Immature natural killer cell (primary cell): ENCODE results near the gene SLC16A8. TPM values are rescaled to one million over a fixed set of nuclear protein-coding genes. Genes with fewer than 3 reads are reported as not detected.

Experiments used
- DNase-seq, 3 donors: peaks; one replicate each; pipeline ENCODE4 v3.0.0; 2022; ENCODE audit warnings: mixed read lengths in 1 of 3
- H3K27ac Mint-ChIP-seq, 6 donors: one replicate each; pipeline ENCODE4 v1.8.0; 2020; ENCODE audit warnings: mixed read lengths in 6 of 6, mild to moderate bottlenecking in 5 of 6, inconsistent platforms in 4 of 6, moderate library complexity in 3 of 6
- H3K27me3 Mint-ChIP-seq, 3 donors: one replicate each; pipeline ENCODE4 v1.8.0; 2020 to 2021; ENCODE audit warnings: low read depth in 3 of 3, mild to moderate bottlenecking in 3 of 3, mixed read lengths in 3 of 3, moderate library complexity in 3 of 3, inconsistent platforms in 1 of 3
- H3K36me3 Mint-ChIP-seq, 3 donors: one replicate each; pipeline ENCODE4 v1.8.0; 2020; ENCODE audit warnings: mixed read lengths in 3 of 3, inconsistent platforms in 2 of 3, mild to moderate bottlenecking in 2 of 3
- H3K4me1 Mint-ChIP-seq, 2 donors: one replicate each; pipeline ENCODE4 v1.8.0; 2020; ENCODE audit warnings: inconsistent platforms in 2 of 2, mild to moderate bottlenecking in 2 of 2, mixed read lengths in 2 of 2, moderate library complexity in 1 of 2
- H3K4me3 Mint-ChIP-seq, 5 donors: one replicate each; pipeline ENCODE4 v1.8.0; 2020; ENCODE audit warnings: mild to moderate bottlenecking in 5 of 5, mixed read lengths in 5 of 5, inconsistent platforms in 3 of 5, moderate library complexity in 3 of 5
- H3K9me3 Mint-ChIP-seq, 6 donors: one replicate each; pipeline ENCODE4 v1.8.0; 2020; ENCODE audit warnings: mild to moderate bottlenecking in 6 of 6, mixed read lengths in 6 of 6, inconsistent platforms in 4 of 6, moderate library complexity in 3 of 6
- polyA plus RNA-seq, 3 donors: library from polyadenylated mRNA; unstranded; fragments of 300-500 nt; fragmentation: Illumina TruSeq; gene quantifications; one replicate each; pipeline ENCODE4 v1.2.3, GENCODE V29; 2021

SLC16A8 gene
- polyA plus RNA-seq, 3 donors from 2014 or later, result 0.42 TPM; not detected in 2

DNA sequence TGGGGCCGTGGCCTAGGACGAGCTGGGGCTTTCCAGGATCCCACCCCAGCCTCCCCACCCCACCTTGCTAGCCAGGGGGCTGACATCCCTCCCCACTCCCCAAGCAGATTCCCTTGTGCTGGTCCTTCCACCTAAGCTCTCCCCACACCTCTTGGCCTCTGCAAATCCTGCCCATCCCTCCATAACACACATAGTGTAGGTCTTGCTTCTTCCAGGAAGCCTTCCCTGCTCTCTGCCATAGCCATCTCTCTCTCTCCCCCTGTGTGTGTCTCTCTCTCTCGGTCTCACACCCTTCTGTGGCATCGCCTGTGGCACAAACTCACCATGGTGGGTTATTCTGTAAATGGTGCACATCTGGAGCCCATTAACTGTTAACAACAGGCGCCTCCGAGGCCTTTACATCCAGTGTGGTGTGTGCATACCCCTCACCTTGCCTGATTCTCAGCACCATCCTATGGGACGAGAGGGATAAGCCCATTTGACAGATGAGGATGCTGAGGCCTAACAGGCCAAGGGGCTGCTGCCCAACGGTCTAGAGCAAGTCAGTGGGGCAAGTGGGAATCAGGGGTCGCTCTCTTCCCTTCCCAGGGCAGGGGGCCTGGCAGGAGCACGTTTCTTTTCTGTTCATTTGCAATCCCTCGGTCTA lies 49.0 kb downstream of the SLC16A8 start:
- Mint-ChIP-seq H3K36me3 (no peaks in the 10 kb centered on the region), H3K4me1 (no peaks in the 10 kb centered on the region), H3K4me3 (no peak overlapping the region), H3K27me3 (peaks cover 0 to 2% (median 0%) of the 10 kb centered on the region in 3 donors), H3K9me3 (no peaks in the 10 kb centered on the region), H3K27ac (peak overlapping the region in 2 of 6 donors; percentile 30 to 83)
- no peak for DNase-seq

DNA sequence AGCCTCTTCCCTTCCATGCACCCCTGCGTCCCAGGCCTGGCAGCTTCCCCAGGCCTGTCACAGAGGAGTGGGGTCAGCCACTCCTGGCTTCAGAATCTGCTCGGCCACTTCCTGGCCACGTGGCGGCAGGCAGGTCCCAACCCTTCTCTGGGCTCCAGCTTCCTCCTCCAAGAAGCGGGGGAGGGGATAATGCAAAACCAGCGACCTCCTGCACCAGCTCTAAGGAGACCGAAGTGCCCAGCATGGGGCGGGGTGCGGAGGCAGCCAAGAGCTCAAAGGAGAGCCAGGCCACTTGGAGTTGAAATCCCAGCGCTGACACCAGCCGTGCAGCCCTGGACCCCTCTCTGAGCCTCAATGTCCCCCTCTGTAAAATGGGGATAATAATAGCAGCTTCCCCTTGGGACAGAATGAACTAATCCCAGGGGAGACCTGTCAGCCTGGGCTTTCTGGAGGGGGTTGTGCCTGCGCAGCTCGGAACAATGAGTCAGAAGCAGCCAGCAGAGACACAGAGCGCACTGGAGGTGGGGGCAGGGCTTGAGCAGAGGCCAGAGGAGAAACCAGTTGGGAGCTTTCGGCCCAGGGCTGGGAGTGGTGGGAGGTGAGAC lies 49.6 kb downstream of the SLC16A8 start:
- H3K27me3 Mint-ChIP-seq, result peaks cover 0 to 2% (median 0%) of the 10 kb centered on the region in 3 donors
- no peaks in the 10 kb centered on the region for H3K9me3 Mint-ChIP-seq
- no peaks in the 10 kb centered on the region for H3K4me1 Mint-ChIP-seq
- H3K27ac Mint-ChIP-seq, result no peak overlapping the region
- DNase-seq, result no peak
- no peaks in the 10 kb centered on the region for H3K36me3 Mint-ChIP-seq
- no peak overlapping the region for H3K4me3 Mint-ChIP-seq

DNA sequence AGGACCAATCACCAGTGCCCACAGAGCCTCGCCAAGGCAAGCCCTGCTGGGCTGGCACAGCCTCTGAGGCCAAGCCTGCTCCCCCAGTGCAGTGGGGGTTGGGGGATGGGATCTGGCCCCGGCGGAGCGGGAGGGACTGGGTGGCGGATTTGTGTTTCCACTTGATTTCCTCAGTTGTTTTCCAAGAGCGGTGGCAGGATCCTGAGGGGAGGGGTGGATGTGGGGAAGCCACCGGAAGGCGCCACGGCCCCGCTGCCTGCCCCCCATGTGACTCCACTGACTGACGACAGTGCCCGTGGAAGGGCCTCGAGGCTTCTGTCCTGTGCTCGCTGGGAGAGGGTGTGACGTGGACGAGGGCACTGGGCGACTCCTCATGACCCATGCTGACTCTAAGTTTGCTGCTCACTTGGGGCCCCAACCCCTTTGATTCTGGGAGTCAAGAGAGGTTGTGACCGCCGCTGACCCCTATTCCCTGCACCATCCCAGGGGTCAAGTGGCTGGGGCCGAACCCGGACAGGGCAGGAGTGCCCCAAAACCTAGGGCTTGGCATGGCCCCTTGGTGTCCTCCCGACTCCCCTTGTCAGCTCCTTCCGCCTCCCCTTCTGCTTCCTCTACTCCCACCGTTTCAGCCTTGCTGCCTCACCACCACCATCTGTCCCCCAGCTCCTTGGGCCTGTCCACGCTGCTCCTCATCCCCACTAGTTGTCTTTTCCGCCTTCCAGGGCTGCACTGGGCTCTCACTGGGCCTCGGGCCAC lies 50.3 kb downstream of the SLC16A8 start:
- Mint-ChIP-seq H3K4me1 (no peaks in the 10 kb centered on the region), H3K27me3 (peaks cover 0 to 2% (median 0%) of the 10 kb centered on the region in 3 donors), H3K4me3 (no peak overlapping the region), H3K27ac (no peak overlapping the region), H3K9me3 (no peaks in the 10 kb centered on the region), H3K36me3 (no peaks in the 10 kb centered on the region)
- DNase-seq, result no peak

DNA sequence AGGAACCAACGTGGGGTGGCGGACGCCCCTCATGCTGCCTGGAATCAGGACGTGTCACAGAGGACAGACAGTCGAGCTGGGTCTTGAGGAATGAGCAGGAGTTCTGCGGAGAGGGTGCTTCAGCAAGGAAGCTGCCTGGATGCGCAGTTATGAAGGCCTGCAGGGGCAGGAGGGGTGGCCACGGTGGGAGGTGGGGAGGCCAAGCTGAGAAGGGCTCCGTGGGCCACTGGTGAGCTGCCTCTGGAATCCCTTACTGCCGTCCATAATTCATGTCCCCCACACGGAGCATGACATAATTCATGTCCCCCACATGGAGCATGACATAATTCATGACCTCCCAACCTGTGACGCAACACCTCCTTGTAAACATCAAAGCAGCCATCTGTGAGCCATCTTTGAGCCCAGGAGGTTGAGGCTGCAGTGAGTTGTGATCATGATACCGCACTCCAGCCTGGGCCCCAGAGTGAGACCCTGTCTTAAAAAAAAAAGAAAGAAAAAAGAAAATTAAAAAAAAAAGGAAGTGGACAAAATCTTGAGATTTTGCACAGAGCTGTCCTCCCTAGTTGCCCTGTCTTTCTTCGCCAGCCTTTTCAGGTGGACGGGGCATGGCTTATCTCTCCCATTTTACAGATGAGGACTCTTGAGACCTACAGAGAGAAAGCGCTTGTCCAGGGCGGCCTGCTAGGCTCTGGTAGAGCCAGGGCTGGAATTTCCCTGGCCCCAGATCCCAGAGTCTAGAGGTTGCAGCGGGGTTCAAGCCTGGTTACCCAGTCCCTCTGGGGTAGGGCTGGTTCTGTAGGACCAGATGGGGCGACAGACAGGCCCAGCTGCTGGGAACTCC lies 51.1 kb downstream of the SLC16A8 start:
- Mint-ChIP-seq H3K4me3 (no peak overlapping the region), H3K4me1 (peaks cover 5 to 7% of the 10 kb centered on the region in 2 donors), H3K36me3 (no peaks in the 10 kb centered on the region), H3K27me3 (peaks cover 0 to 2% (median 0%) of the 10 kb centered on the region in 3 donors), H3K9me3 (no peaks in the 10 kb centered on the region), H3K27ac (no peak overlapping the region)
- no peak for DNase-seq

DNA sequence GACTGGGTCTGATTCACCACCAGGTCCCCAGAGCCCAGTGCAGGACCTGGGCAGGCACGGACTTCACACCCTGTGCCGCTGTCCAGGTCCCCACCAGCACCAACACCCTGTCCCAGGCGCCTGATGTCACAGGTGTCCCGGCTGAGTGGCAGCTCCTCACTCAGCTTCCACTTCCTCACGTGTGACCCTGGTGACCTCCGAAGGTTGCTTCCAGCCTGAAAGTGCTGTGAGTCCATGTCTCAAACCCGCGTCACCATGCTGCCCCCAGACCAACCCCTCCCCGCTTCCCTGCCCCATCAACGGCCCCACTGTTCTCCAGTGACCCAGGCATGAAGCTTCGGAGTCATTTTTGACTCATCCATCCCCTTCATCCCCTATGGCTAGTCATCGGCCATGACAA lies 52.5 kb downstream of the SLC16A8 start:
- Mint-ChIP-seq H3K36me3 (no peaks in the 10 kb centered on the region), H3K27ac (no peak overlapping the region), H3K9me3 (no peaks in the 10 kb centered on the region), H3K27me3 (peaks cover 0 to 2% (median 0%) of the 10 kb centered on the region in 3 donors), H3K4me3 (no peak overlapping the region), H3K4me1 (peaks cover 17 to 19% of the 10 kb centered on the region in 2 donors)
- no peak for DNase-seq

DNA sequence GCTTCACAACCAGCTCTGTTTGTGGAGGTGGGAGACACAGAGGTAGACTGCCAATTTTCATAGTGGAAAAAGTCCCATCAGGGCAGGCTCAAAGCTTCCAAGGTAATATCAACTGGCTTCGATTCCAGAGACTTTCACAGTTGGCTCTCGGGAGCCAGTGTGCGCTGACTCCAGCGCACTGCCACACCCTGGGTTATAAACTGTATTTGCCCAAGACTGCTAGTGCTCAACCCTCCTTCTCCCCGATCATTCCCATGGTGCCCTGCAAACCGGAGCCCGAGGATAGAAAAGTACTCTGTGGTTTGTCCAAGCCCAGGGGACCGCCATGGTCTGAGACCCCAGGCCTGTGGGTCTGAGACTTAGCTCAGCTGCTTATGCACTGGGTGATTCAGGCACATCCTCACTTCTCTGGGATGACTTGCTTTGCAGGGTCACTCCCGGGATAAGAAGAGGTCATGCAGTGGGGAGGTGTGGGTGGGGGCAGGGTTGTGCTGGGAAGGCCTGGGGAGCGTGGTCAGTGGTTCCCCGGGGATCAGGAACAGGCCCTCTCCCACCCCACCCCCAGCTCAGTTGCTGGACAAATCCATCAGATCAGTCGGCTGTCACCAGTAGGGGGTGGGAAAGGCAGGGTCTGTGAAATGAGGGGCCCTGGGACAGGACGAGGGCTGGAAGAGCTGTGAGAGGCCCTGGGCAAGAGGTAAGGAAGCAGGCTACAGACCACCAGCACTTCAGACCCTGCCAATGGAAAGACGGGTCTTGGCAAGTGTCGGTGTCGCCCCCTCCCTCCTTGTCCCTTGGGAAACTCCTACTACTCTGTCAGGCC lies 53.5 kb downstream of the SLC16A8 start:
- DNase-seq, result no peak
- Mint-ChIP-seq H3K4me3 (no peak overlapping the region), H3K27ac (no peak overlapping the region), H3K4me1 (peaks cover 17 to 19% of the 10 kb centered on the region in 2 donors), H3K27me3 (peaks cover 0 to 3% (median 0%) of the 10 kb centered on the region in 3 donors), H3K36me3 (no peaks in the 10 kb centered on the region), H3K9me3 (no peaks in the 10 kb centered on the region)

DNA sequence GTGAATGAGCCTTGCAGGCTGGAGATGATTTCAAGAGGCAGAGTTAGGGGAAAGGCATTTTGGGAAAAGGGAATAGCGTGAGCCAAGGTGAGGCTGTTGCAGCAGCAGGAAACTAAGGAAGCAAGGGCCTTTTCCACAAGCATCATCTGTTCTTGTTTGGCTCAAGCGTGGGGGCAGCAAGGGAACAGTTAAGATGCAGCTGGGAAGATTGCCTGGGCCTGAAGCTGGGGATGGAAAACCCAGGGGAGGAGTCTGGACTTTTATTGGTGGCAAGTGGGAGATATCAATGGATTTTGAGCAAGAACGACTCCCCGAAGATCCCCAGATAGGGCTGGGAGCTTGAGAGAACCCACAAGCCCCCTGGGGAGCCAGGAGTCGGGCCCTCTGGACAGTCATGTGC lies 54.1 kb downstream of the SLC16A8 start:
- DNase-seq, result no peak
- Mint-ChIP-seq H3K36me3 (no peaks in the 10 kb centered on the region), H3K4me3 (no peak overlapping the region), H3K9me3 (no peaks in the 10 kb centered on the region), H3K4me1 (peaks cover 17 to 19% of the 10 kb centered on the region in 2 donors), H3K27ac (peak overlapping the region in 1 of 6 donors; percentile 49), H3K27me3 (peaks cover 0 to 3% (median 0%) of the 10 kb centered on the region in 3 donors)

DNA sequence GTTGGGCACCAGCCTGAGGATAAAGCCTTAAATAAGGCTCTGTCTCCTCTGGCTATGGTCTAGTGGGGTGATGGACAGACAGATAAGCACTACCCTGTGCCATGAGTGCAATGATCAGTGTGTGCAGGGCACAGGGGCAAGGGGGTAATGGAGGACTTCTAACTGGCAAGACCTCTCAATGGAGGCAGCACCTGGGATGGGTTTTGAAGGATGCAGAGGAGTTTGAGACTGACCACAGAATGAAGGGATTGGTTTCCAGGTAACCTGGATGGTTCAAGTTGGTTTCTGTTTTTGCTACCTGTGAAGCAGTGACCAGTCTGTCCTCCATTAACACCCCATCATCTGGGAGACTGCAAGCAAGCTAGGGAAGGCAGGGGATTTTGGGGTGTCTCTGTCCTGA lies 54.6 kb downstream of the SLC16A8 start:
- Mint-ChIP-seq H3K27ac (peak overlapping the region in 1 of 6 donors; percentile 11), H3K4me3 (no peak overlapping the region), H3K36me3 (no peaks in the 10 kb centered on the region), H3K9me3 (no peaks in the 10 kb centered on the region), H3K4me1 (peaks cover 17 to 19% of the 10 kb centered on the region in 2 donors), H3K27me3 (peaks cover 0 to 3% (median 0%) of the 10 kb centered on the region in 3 donors)
- DNase-seq, result no peak

DNA sequence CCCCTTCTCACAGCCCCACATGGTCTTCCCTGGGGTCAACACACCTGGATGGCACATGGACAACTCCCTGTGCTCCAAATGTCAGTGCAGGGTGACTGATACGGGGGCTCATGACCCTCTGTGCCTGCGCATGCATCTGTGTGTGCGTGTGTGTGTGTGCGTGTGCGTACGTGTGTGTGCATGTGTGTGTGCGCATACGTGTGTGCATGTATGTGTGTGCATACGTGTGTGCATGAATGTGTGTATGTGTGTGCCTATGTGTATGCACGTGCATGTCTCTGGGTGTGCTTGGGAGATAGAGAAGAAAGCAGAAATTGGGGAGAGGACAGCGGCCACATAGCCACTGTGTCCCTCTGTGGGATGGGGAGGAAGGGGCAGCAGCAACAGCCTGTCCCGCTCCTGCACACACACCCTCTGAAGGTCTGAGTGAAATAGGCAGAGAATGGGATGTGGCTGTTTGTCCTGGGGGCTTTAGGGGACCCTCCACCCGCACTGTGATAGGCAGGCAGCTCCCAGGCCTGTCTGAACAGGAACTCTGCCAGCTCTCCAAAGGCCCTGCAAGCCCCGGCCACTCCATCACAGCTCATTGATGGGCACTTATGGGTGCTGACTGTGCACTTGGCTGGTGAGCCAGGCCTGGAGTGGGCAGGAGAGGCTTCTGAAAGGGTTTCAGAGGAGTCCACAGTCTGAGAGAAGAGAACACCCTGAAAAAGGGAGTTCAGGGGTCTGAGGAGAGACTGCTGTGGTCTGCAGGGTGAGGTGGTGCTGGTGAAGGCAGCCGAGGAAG lies 55.4 kb downstream of the SLC16A8 start:
- H3K9me3 Mint-ChIP-seq, result no peaks in the 10 kb centered on the region
- no peaks in the 10 kb centered on the region for H3K36me3 Mint-ChIP-seq
- H3K4me3 Mint-ChIP-seq, result no peak overlapping the region
- peaks cover 17 to 19% of the 10 kb centered on the region in 2 donors for H3K4me1 Mint-ChIP-seq
- H3K27me3 Mint-ChIP-seq, result peaks cover under 1 to 1% (median 1%) of the 10 kb centered on the region in 3 donors
- no peak for DNase-seq
- H3K27ac Mint-ChIP-seq, result peak overlapping the region in 3 of 6 donors; percentile 11 to 65 (median 21)

Other genes starting within 250 kb of the SLC16A8 start
- 10 to 100 TPM in 2 of 3 donors, 1 to 10 TPM in 1; 6.2 to 15.8 (median 12.4) TPM for gene ANKRD54, start 239.8 kb downstream of the SLC16A8 start, polyA plus RNA-seq
- gene EIF3L, start 234.8 kb downstream of the SLC16A8 start, polyA plus RNA-seq, result 100 to 1,000 TPM; 167 to 215 (median 185) TPM
- 1 to 10 TPM; 1.3 to 5.8 (median 2.1) TPM for gene MICALL1, start 177.9 kb downstream of the SLC16A8 start, polyA plus RNA-seq
- gene C22orf23, start 130.6 kb downstream of the SLC16A8 start, polyA plus RNA-seq, result not detected
- gene POLR2F, start 130.5 kb downstream of the SLC16A8 start, polyA plus RNA-seq, result 100 to 1,000 TPM; 181 to 275 (median 203) TPM
- gene SOX10, start 99.6 kb downstream of the SLC16A8 start, polyA plus RNA-seq, result not detected
- 10 to 100 TPM in 1 of 3 donors, 1 to 10 TPM in 1, under 1 TPM in 1; 0.12 to 11.1 (median 6.0) TPM for gene PICK1, start 26.8 kb downstream of the SLC16A8 start, polyA plus RNA-seq
- under 1 TPM in 1 of 3 donors, not detected in 2; 0.21 TPM for gene BAIAP2L2, start 26.5 kb upstream of the SLC16A8 start, polyA plus RNA-seq
- gene PLA2G6, start 97.6 kb upstream of the SLC16A8 start, polyA plus RNA-seq, result 10 to 100 TPM in 1 of 3 donors, 1 to 10 TPM in 2; 3.3 to 11.4 (median 4.2) TPM
- 10 to 100 TPM in 2 of 3 donors, 1 to 10 TPM in 1; 8.1 to 20.8 (median 15.2) TPM for gene MAFF, start 117.8 kb upstream of the SLC16A8 start, polyA plus RNA-seq
- 10 to 100 TPM; 12.1 to 50.7 (median 30.3) TPM for gene TMEM184B, start 188.8 kb upstream of the SLC16A8 start, polyA plus RNA-seq
- gene CSNK1E, start 233.2 kb upstream of the SLC16A8 start, polyA plus RNA-seq, result 10 to 100 TPM in 1 of 3 donors, 1 to 10 TPM in 2; 7.5 to 12.1 (median 8.6) TPM